Lung (tissue), 12 donors: ENCODE results near the gene AGPAT3. TPM values are rescaled to one million over a fixed set of nuclear protein-coding genes. Genes with fewer than 3 reads are reported as not detected.

Experiments
- ATAC-seq: fragments of 200-7000 bp; cut with Tn5 transposase; one replicate; pipeline ENCODE4 v1.9.1; 2020; ENCODE audit warnings: moderate number of reproducible peaks; ENCODE audit not compliant: insufficient read depth, low FRiP score
- DNase-seq, 3 donors: peaks; one replicate each; pipeline ENCODE4 v3.0.0-alpha.2; 2013 to 2017
- H3K27ac ChIP-seq, 2 donors: one replicate each; pipeline ENCODE4 v1.5.1; 2013; ENCODE audit warnings: mild to moderate bottlenecking in 2 of 2, moderate library complexity in 2 of 2, control low read depth in 1 of 2, inconsistent platforms in 1 of 2, low read depth in 1 of 2, low read length in 1 of 2
- H3K27me3 ChIP-seq, 3 donors: one replicate each; pipeline ENCODE4 v1.5.1; 2013; ENCODE audit warnings: low read length in 2 of 3; ENCODE audit not compliant: control insufficient read depth in 3 of 3, insufficient read depth in 3 of 3
- H3K36me3 ChIP-seq, 4 donors: one replicate each; pipeline ENCODE4 v1.5.1; 2013; ENCODE audit warnings: low read length in 4 of 4, mild to moderate bottlenecking in 1 of 4, moderate library complexity in 1 of 4; ENCODE audit not compliant: control insufficient read depth in 4 of 4, insufficient read depth in 4 of 4
- H3K4me1 ChIP-seq, 5 donors: one replicate each; pipeline ENCODE4 v1.5.1; 2013; ENCODE audit warnings: low read length in 5 of 5, mild to moderate bottlenecking in 2 of 5, moderate library complexity in 1 of 5; ENCODE audit not compliant: control insufficient read depth in 5 of 5, insufficient read depth in 5 of 5
- H3K4me3 ChIP-seq: one replicate; pipeline ENCODE4 v1.5.1; 2013; ENCODE audit warnings: mild to moderate bottlenecking, control low read depth, moderate library complexity
- H3K9ac ChIP-seq, 2 donors: one replicate each; pipeline ENCODE4 v1.5.1; 2013; ENCODE audit warnings: low read length in 2 of 2, control low read depth in 1 of 2; ENCODE audit not compliant: insufficient read depth in 1 of 2
- H3K9me3 ChIP-seq, 4 donors: one replicate each; pipeline ENCODE4 v1.5.1; 2013; ENCODE audit warnings: low read length in 3 of 4, mild to moderate bottlenecking in 1 of 4, moderate library complexity in 1 of 4; ENCODE audit not compliant: control insufficient read depth in 4 of 4, insufficient read depth in 3 of 4
- CTCF ChIP-seq: IDR thresholded peaks from 2 replicates; pipeline ENCODE4 v1.5.1; 2012; ENCODE audit warnings: mild to moderate bottlenecking; ENCODE audit errors: control extremely low read depth, extremely low read depth
- WGBS, 2 donors: extraction: QIAGEN DNeasy Blood & Tissue Kit; methylation state at CpG; one replicate each; pipeline ENCODE4 v1.1.7; 2013; 5-methylcytosine and 5-hydroxymethylcytosine counted together
- polyA plus RNA-seq, 2 donors: library from polyadenylated mRNA; stranded (reverse); fragments of 200-250 nt; gene quantifications; one replicate each; pipeline ENCODE4 v1.2.1, GENCODE V29; 2013
- total RNA-seq, 2 donors: library from RNA; depleted of rRNA in 1 of 2; stranded (reverse); fragments of >200 nt in 1 of 2; gene quantifications; one replicate each; pipeline ENCODE4 v1.2.1, GENCODE V29; 2014 to 2021
- donor health status: control.
- donor health status: control.
- donor health status: Bipolar disorder and iron deficiency.
- donor health status: healthy.
- donor health status: DM: yes; HTN: yes; CAD: no.

AGPAT3 gene
- total and polyA plus RNA-seq, 4 donors, result 29.4 to 120 (median 43.9) TPM

- ATAC-seq, result no peak
- DNase-seq, result no peak
- no peaks in the 10 kb centered on the region for H3K27me3 ChIP-seq
- H3K4me1 ChIP-seq, result peaks cover 0 to 2% (median 0%) of the 10 kb centered on the region in 5 donors
- H3K9me3 ChIP-seq, result peaks cover 0 to 8% (median 3%) of the 10 kb centered on the region in 4 donors
- peaks cover 0 to 7% (median 2%) of the 10 kb centered on the region in 4 donors for H3K36me3 ChIP-seq
- no peak for TF ChIP-seq CTCF
- H3K27ac ChIP-seq, result no peak overlapping the region
- 84 to 87% methylated on average over 7 of the region's 7 CpGs for WGBS, 2 donors
- no peak overlapping the region for H3K9ac ChIP-seq
- no peak overlapping the region for H3K4me3 ChIP-seq
Measured at GRCh38 chr21:43949499-43950208, 84.6 kb downstream of the AGPAT3 start.

GRCh38 chr21:43950481-43950880 lies 85.5 kb downstream of the AGPAT3 start:
- TF ChIP-seq CTCF, result no peak
- Histone ChIP-seq H3K9me3 (peaks cover 0 to 8% (median 3%) of the 10 kb centered on the region in 4 donors), H3K36me3 (peaks cover 0 to 7% (median 2%) of the 10 kb centered on the region in 4 donors), H3K27ac (no peak overlapping the region), H3K27me3 (no peaks in the 10 kb centered on the region), H3K4me3 (no peak overlapping the region), H3K9ac (no peak overlapping the region), H3K4me1 (peaks cover 0 to 2% (median 0%) of the 10 kb centered on the region in 5 donors)
- 96 to 98% methylated on average over 19 of the region's 19 CpGs for WGBS, 2 donors
- DNase-seq, result no peak
- no peak for ATAC-seq

GRCh38 chr21:43950936-43951335 lies 85.9 kb downstream of the AGPAT3 start:
- Histone ChIP-seq H3K36me3 (peaks cover 0 to 7% (median 2%) of the 10 kb centered on the region in 4 donors), H3K27ac (no peak overlapping the region), H3K4me1 (peaks cover 0 to 2% (median 0%) of the 10 kb centered on the region in 5 donors), H3K4me3 (no peak overlapping the region), H3K9me3 (peaks cover 0 to 8% (median 3%) of the 10 kb centered on the region in 4 donors), H3K9ac (no peak overlapping the region), H3K27me3 (no peaks in the 10 kb centered on the region)
- no peak for DNase-seq
- TF ChIP-seq CTCF, result no peak
- no peak for ATAC-seq
- 84 to 91% methylated on average over 13 of the region's 13 CpGs for WGBS, 2 donors
